Breast epithelium (tissue), 3 donors: ENCODE results near the gene MOGAT2.

ENCODE experiments used
- CTCF ChIP-seq, 3 donors: fragments of 450-650 bp; IDR thresholded peaks; one replicate each; pipeline ENCODE4 v1.5.1; 2016 to 2017; ENCODE audit warnings: antibody characterized with exemption in 3 of 3, mild to moderate bottlenecking in 3 of 3, moderate library complexity in 3 of 3
- POLR2A ChIP-seq: fragments of 450-650 bp; IDR thresholded peaks from one replicate; pipeline ENCODE4 v1.6.1; 2016; ENCODE audit warnings: antibody characterized with exemption, mild to moderate bottlenecking, moderate library complexity

GRCh38 chr11:75677275-75677674, 40.4 kb upstream of the MOGAT2 start:
- TF ChIP-seq CTCF (IDR thresholded peaks at IDR 0.05) (no peak), POLR2A (no peak)
